H9 (cell line): ENCODE measurements around the gene DOCK1. TPM values are rescaled to one million over a fixed set of nuclear protein-coding genes. Genes with fewer than 3 reads are reported as not detected.

Experiments used
- DNase-seq: peaks from one replicate; pipeline ENCODE4 v3.0.0-alpha.2; 2017
- H2AFZ ChIP-seq: one replicate; pipeline ENCODE4 v1.6.1; 2013; ENCODE audit warnings: mild to moderate bottlenecking, low read length, control low read depth, moderate library complexity
- H2AK5ac ChIP-seq: 2 replicates; pipeline ENCODE4 v1.6.1; 2013; ENCODE audit warnings: low read length, control low read depth, mixed read lengths; ENCODE audit not compliant: insufficient read length
- H2BK120ac ChIP-seq: one replicate; pipeline ENCODE4 v1.6.1; 2013; ENCODE audit warnings: low read depth, mild to moderate bottlenecking, low read length, control low read depth, inconsistent platforms; ENCODE audit not compliant: poor library complexity, severe bottlenecking
- H2BK12ac ChIP-seq: 2 replicates; pipeline ENCODE4 v1.6.1; 2013; ENCODE audit warnings: low read length, control low read depth, mixed read lengths, low read depth; ENCODE audit not compliant: insufficient read length
- H2BK15ac ChIP-seq: 2 replicates; pipeline ENCODE4 v1.6.1; 2013; ENCODE audit warnings: low read depth, low read length, control low read depth
- H2BK20ac ChIP-seq: one replicate; pipeline ENCODE4 v1.6.1; 2013; ENCODE audit warnings: low read depth, mild to moderate bottlenecking, low read length, control low read depth, inconsistent platforms; ENCODE audit not compliant: poor library complexity, severe bottlenecking
- H2BK5ac ChIP-seq: 2 replicates; pipeline ENCODE4 v1.6.1; 2013; ENCODE audit warnings: low read length, control low read depth, mixed read lengths; ENCODE audit not compliant: insufficient read length
- H3K14ac ChIP-seq: 2 replicates; pipeline ENCODE4 v1.6.1; 2013; ENCODE audit warnings: low read length, control low read depth; ENCODE audit not compliant: insufficient read depth
- H3K18ac ChIP-seq: 2 replicates; pipeline ENCODE4 v1.6.1; 2013; ENCODE audit warnings: low read depth, mild to moderate bottlenecking, mixed read lengths, low read length, control low read depth; ENCODE audit not compliant: insufficient read length
- H3K23ac ChIP-seq: 2 replicates; pipeline ENCODE4 v1.6.1; 2013; ENCODE audit warnings: low read length, control low read depth, mixed read lengths, low read depth; ENCODE audit not compliant: insufficient read length
- H3K23me2 ChIP-seq: 2 replicates; pipeline ENCODE4 v1.6.1; 2013; ENCODE audit warnings: low read depth, mild to moderate bottlenecking, mixed read lengths, low read length, control low read depth; ENCODE audit not compliant: insufficient read length, poor library complexity, severe bottlenecking
- H3K27ac ChIP-seq: 2 replicates; pipeline ENCODE4 v1.5.1; 2013; ENCODE audit warnings: low read length, control low read depth, mixed read lengths, low read depth; ENCODE audit not compliant: insufficient read length
- H3K27me3 ChIP-seq: 2 replicates; pipeline ENCODE4 v1.6.1; 2013; ENCODE audit warnings: low read length, control low read depth, inconsistent platforms; ENCODE audit not compliant: insufficient read depth
- H3K4ac ChIP-seq: 2 replicates; pipeline ENCODE4 v1.6.1; 2013; ENCODE audit warnings: low read depth, mild to moderate bottlenecking, control low read depth, inconsistent platforms, low read length, moderate library complexity
- H3K4me1 ChIP-seq: 2 replicates; pipeline ENCODE4 v1.6.1; 2013; ENCODE audit warnings: low read length, control low read depth, inconsistent platforms; ENCODE audit not compliant: insufficient read depth
- H3K4me2 ChIP-seq: 2 replicates; pipeline ENCODE4 v1.6.1; 2013; ENCODE audit warnings: low read length, control low read depth, mixed read lengths; ENCODE audit not compliant: insufficient read length, insufficient read depth
- H3K56ac ChIP-seq: 2 replicates; pipeline ENCODE4 v1.6.1; 2013; ENCODE audit warnings: low read depth, mild to moderate bottlenecking, mixed read lengths, low read length, control low read depth; ENCODE audit not compliant: insufficient read length
- H3K79me1 ChIP-seq: 2 replicates; pipeline ENCODE4 v1.6.1; 2013; ENCODE audit warnings: low read depth, mild to moderate bottlenecking, moderate library complexity, low read length, control low read depth, inconsistent platforms; ENCODE audit not compliant: insufficient read depth, poor library complexity, severe bottlenecking
- H3K79me2 ChIP-seq: 2 replicates; pipeline ENCODE4 v1.6.1; 2013; ENCODE audit warnings: low read length, control low read depth, inconsistent platforms; ENCODE audit not compliant: insufficient read depth
- H3K9ac ChIP-seq: 2 replicates; pipeline ENCODE4 v1.6.1; 2013; ENCODE audit warnings: low read length, control low read depth, mixed read lengths; ENCODE audit not compliant: insufficient read length; ENCODE audit errors: extremely low read depth
- H3K9me3 ChIP-seq: one replicate; pipeline ENCODE4 v1.6.1; 2013; ENCODE audit warnings: low read depth, low read length, inconsistent platforms; ENCODE audit not compliant: control insufficient read depth
- H3T11ph ChIP-seq: one replicate; pipeline ENCODE4 v1.6.1; 2013; ENCODE audit warnings: mild to moderate bottlenecking, low read length, control low read depth, inconsistent platforms
- H4K20me1 ChIP-seq: one replicate; pipeline ENCODE4 v1.6.1; 2013; ENCODE audit not compliant: control insufficient read depth, insufficient read length, insufficient read depth
- H4K5ac ChIP-seq: 2 replicates; pipeline ENCODE4 v1.6.1; 2013; ENCODE audit warnings: low read depth, mild to moderate bottlenecking, mixed read lengths, low read length, control low read depth; ENCODE audit not compliant: insufficient read length
- H4K8ac ChIP-seq: replicated peaks from 2 replicates; pipeline ENCODE4 v1.6.1; 2013; ENCODE audit warnings: low read length, control low read depth, mixed read lengths, low read depth; ENCODE audit not compliant: insufficient read length
- H4K91ac ChIP-seq: 2 replicates; pipeline ENCODE4 v1.6.1; 2013; ENCODE audit warnings: low read depth, mild to moderate bottlenecking, moderate library complexity, mixed read lengths, low read length, control low read depth; ENCODE audit not compliant: insufficient read length
- H3K27ac Mint-ChIP-seq, 3 experiments: 2 replicates in 2 of 3; 3 replicates in 1 of 3; pipeline ENCODE4 v1.8.0; 2020 to 2021; ENCODE audit warnings: mixed read lengths in 3 of 3, mild to moderate bottlenecking in 1 of 3, moderate library complexity in 1 of 3
- H3K27me3 Mint-ChIP-seq: 2 replicates; pipeline ENCODE4 v1.8.0; 2021; ENCODE audit warnings: low read depth, mild to moderate bottlenecking, moderate library complexity, mixed read lengths
- H3K36me3 Mint-ChIP-seq, 3 experiments: 2 replicates in 2 of 3; 3 replicates in 1 of 3; pipeline ENCODE4 v1.8.0; 2020 to 2021; ENCODE audit warnings: low read depth in 3 of 3, mixed read lengths in 3 of 3; ENCODE audit not compliant: insufficient read depth in 1 of 3
- H3K4me1 Mint-ChIP-seq, 2 experiments: 2 replicates each; pipeline ENCODE4 v1.8.0; 2020; ENCODE audit warnings: mixed read lengths in 2 of 2
- H3K4me3 Mint-ChIP-seq, 2 experiments: 2 replicates in 1 of 2; 3 replicates in 1 of 2; pipeline ENCODE4 v1.8.0; 2020 to 2021; ENCODE audit warnings: mild to moderate bottlenecking in 2 of 2, mixed read lengths in 2 of 2, moderate library complexity in 1 of 2
- H3K9me3 Mint-ChIP-seq, 2 experiments: 2 replicates in 1 of 2; 3 replicates in 1 of 2; pipeline ENCODE4 v1.8.0; 2020; ENCODE audit warnings: mild to moderate bottlenecking in 2 of 2, mixed read lengths in 2 of 2, moderate library complexity in 1 of 2
- CTCF ChIP-seq: fragments of 200-600 bp; sonication (generic); conservative IDR thresholded peaks from 3 replicates; pipeline ENCODE4 v1.8.0; 2021; ENCODE audit warnings: antibody characterized with exemption, mild to moderate bottlenecking
- WGBS: extraction: QIAGEN DNeasy Blood & Tissue Kit; methylation state at CpG from one replicate; pipeline ENCODE4 v1.1.7; 2013; ENCODE audit warnings: missing lambda C conversion rate, low lambda C conversion rate, mixed read lengths; ENCODE audit not compliant: insufficient read length; ENCODE audit errors: extremely low coverage; 5-methylcytosine and 5-hydroxymethylcytosine counted together
- total RNA-seq: library from RNA; stranded (reverse); gene quantifications from 2 replicates; pipeline ENCODE4 v1.2.1, GENCODE V29; 2021

Gene DOCK1
- total RNA-seq, 1 experiment from 2014 or later, result 57.0 TPM

DNA sequence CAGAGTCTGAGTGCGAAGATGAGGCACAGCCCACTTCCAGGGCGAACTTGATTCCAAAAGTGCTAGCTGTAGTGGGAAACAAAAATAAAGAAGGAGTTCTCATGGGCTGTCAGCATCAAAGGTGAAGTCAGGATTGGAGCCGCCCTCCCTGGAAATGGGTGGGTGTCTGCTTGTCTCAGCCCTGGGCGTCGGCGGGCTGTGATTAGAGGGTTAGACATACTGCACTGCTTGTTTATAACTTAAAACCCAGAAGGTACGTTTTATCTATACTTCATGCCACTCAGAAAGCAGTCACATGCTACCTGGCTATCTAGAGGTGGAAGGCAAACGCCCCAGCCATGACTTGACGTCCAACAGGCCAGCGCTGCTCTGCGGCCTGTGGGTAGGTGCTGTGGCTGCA lies 535.1 kb downstream of the DOCK1 start:
- Mint-ChIP-seq H3K4me3 (no peak overlapping the region), H3K27me3 (peaks cover 1% of the 10 kb centered on the region; the same call in 1 of the 2 replicates), H3K9me3 (peaks cover 21 to 24% of the 10 kb centered on the region in 2 experiments), H3K4me1 (peaks cover 12 to 28% of the 10 kb centered on the region in 2 experiments), H3K36me3 (peaks cover 49 to 56% (median 54%) of the 10 kb centered on the region in 3 experiments), H3K27ac (no peak overlapping the region)
- WGBS, result no CpG with 5 or more reads among the region's 11 CpGs
- Histone ChIP-seq H3T11ph (no peak overlapping the region), H3K4me1 (peaks cover 6% of the 10 kb centered on the region), H4K20me1 (no peaks in the 10 kb centered on the region), H3K23me2 (no peaks in the 10 kb centered on the region), H3K56ac (no peak overlapping the region), H4K91ac (no peak overlapping the region), H3K27ac (no peak overlapping the region), H4K8ac (no peak overlapping the region), H2BK20ac (no peak overlapping the region), H2BK12ac (no peak overlapping the region), H3K9me3 (peaks cover 6% of the 10 kb centered on the region), H3K23ac (no peak overlapping the region), H3K4ac (no peak overlapping the region), H3K14ac (no peak overlapping the region), H2BK15ac (no peak overlapping the region), H3K79me1 (no peaks in the 10 kb centered on the region), H2BK120ac (no peak overlapping the region), H3K79me2 (no peaks in the 10 kb centered on the region), H3K4me2 (no peak overlapping the region), H2BK5ac (no peak overlapping the region), H2AFZ (no peak overlapping the region), H2AK5ac (no peak overlapping the region), H4K5ac (no peak overlapping the region), H3K27me3 (no peaks in the 10 kb centered on the region), H3K18ac (no peak overlapping the region), H3K9ac (no peak overlapping the region)
- TF ChIP-seq CTCF, result no peak
- no peak for DNase-seq
